ENCODE data around the gene PPA1. TPM values are rescaled to one million over a fixed set of nuclear protein-coding genes. Genes with fewer than 3 reads are reported as not detected.
A peak's percentile ranks its signal among the peaks of the same experiment; 100 is the strongest.
"Not testable (repeated sequence)": the region's sequence is repeated elsewhere in the genome, so short reads cannot be mapped to it uniquely, and the experiment has no call there.

Gene PPA1
- total RNA-seq, 1 donor from 2014 or later, result 67.4 TPM

- H3K4me3 Mint-ChIP-seq (ENCODE audit: unreplicated experiment), result no peak overlapping the region
- no peak overlapping the region for H3K27ac Mint-ChIP-seq (ENCODE audit: unreplicated experiment)
- DNase-seq (ENCODE audit: low spot score), result no peak
- H3K27me3 Mint-ChIP-seq (ENCODE audit: low read depth), result peaks cover 31% of the 10 kb centered on the region
- no peaks in the 10 kb centered on the region for H3K4me1 Mint-ChIP-seq (ENCODE audit: low read depth)
- TF ChIP-seq CTCF (IDR thresholded peaks at IDR 0.05), result no peak
- peaks cover 11% of the 10 kb centered on the region for H3K9me3 Mint-ChIP-seq (ENCODE audit: low read depth)
- H3K36me3 Mint-ChIP-seq (ENCODE audit: low read depth), result peaks cover 2% of the 10 kb centered on the region
Observed at GRCh38 chr10:70247360-70247759, 14.1 kb upstream of the PPA1 start.

GRCh38 chr10:70241081-70241480 lies 7.9 kb upstream of the PPA1 start:
- Mint-ChIP-seq H3K27ac (ENCODE audit: unreplicated experiment) (no peak overlapping the region), H3K4me1 (ENCODE audit: low read depth) (no peaks in the 10 kb centered on the region), H3K4me3 (ENCODE audit: unreplicated experiment) (no peak overlapping the region), H3K9me3 (ENCODE audit: low read depth) (no peaks in the 10 kb centered on the region), H3K36me3 (ENCODE audit: low read depth) (no peaks in the 10 kb centered on the region), H3K27me3 (ENCODE audit: low read depth) (peaks cover 19% of the 10 kb centered on the region)
- no peak for DNase-seq (ENCODE audit: low spot score)
- no peak for TF ChIP-seq CTCF (IDR thresholded peaks at IDR 0.05)

GRCh38 chr10:70239986-70240385 lies 6.8 kb upstream of the PPA1 start:
- DNase-seq (ENCODE audit: low spot score), result peak; percentile 84
- not testable (repeated sequence) for H3K9me3 Mint-ChIP-seq (ENCODE audit: low read depth); H3K4me3 Mint-ChIP-seq (ENCODE audit: unreplicated experiment); H3K36me3 Mint-ChIP-seq (ENCODE audit: low read depth); H3K27ac Mint-ChIP-seq (ENCODE audit: unreplicated experiment); H3K4me1 Mint-ChIP-seq (ENCODE audit: low read depth); H3K27me3 Mint-ChIP-seq (ENCODE audit: low read depth)

- not testable (repeated sequence) for H3K27ac Mint-ChIP-seq (ENCODE audit: unreplicated experiment); H3K4me1 Mint-ChIP-seq (ENCODE audit: low read depth); H3K9me3 Mint-ChIP-seq (ENCODE audit: low read depth); H3K36me3 Mint-ChIP-seq (ENCODE audit: low read depth); H3K4me3 Mint-ChIP-seq (ENCODE audit: unreplicated experiment); H3K27me3 Mint-ChIP-seq (ENCODE audit: low read depth)
- DNase-seq (ENCODE audit: low spot score), result peak; percentile 88
Observed at GRCh38 chr10:70239077-70239976, 6.1 kb upstream of the PPA1 start.

- H3K4me3 Mint-ChIP-seq (ENCODE audit: unreplicated experiment); H3K36me3 Mint-ChIP-seq (ENCODE audit: low read depth); H3K27ac Mint-ChIP-seq (ENCODE audit: unreplicated experiment); H3K4me1 Mint-ChIP-seq (ENCODE audit: low read depth); H3K27me3 Mint-ChIP-seq (ENCODE audit: low read depth); DNase-seq (ENCODE audit: low spot score); H3K9me3 Mint-ChIP-seq (ENCODE audit: low read depth): not testable (repeated sequence)
Observed at GRCh38 chr10:70237958-70238536, 4.8 kb upstream of the PPA1 start.

- Mint-ChIP-seq H3K9me3 (ENCODE audit: low read depth) (no peaks in the 10 kb centered on the region), H3K4me3 (ENCODE audit: unreplicated experiment) (no peak overlapping the region), H3K27me3 (ENCODE audit: low read depth) (no peaks in the 10 kb centered on the region), H3K27ac (ENCODE audit: unreplicated experiment) (no peak overlapping the region), H3K4me1 (ENCODE audit: low read depth) (peaks cover 20% of the 10 kb centered on the region), H3K36me3 (ENCODE audit: low read depth) (peaks cover 1% of the 10 kb centered on the region)
- TF ChIP-seq CTCF (IDR thresholded peaks at IDR 0.05), result no peak
- no peak for DNase-seq (ENCODE audit: low spot score)
Observed at GRCh38 chr10:70234668-70235447, 1.6 kb upstream of the PPA1 start.
